Activated CD4-positive, alpha-beta T cell treated with anti-CD3 and anti-CD28 coated beads, Interleukin-2, Interleukin-6, amounts not matched to agents 100 ng/mL and 50 ng/mL, durations not matched to agents 16 hours and 8 hours (primary cell): ENCODE results near the gene AIRE.
"Not testable (repeated sequence)": the region's sequence is repeated elsewhere in the genome, so short reads cannot be mapped to it uniquely, and the experiment has no call there.

ENCODE experiments used
- DNase-seq: peaks from one replicate; pipeline ENCODE4 v3.0.0-alpha.2; 2020

The AIRE gene

GRCh38 chr21:44285138-44285992 lies at the start of gene AIRE:
AIRE (plus strand) TSS chr21:44285876; CDS start chr21:44286007, 131 bp downstream.
- no peak for DNase-seq

- DNase-seq, result not testable (repeated sequence)
These were observed 45.3 kb upstream of the AIRE start for GRCh38 chr21:44240353-44240752.

- DNase-seq, result not testable (repeated sequence)
These were observed 44.8 kb upstream of the AIRE start, which contains the start of gene ICOSLG for GRCh38 chr21:44240842-44241241. ICOSLG (minus strand) TSS chr21:44240943; CDS start chr21:44240817, 126 bp downstream.

GRCh38 chr21:44241281-44241680 lies 44.4 kb upstream of the AIRE start:
- DNase-seq, result not testable (repeated sequence)

- DNase-seq, result not testable (repeated sequence)
These were observed 41.7 kb upstream of the AIRE start for GRCh38 chr21:44243980-44244379.

GRCh38 chr21:44247904-44248303 lies 37.8 kb upstream of the AIRE start:
- not testable (repeated sequence) for DNase-seq

GRCh38 chr21:44249204-44250037 lies 36.3 kb upstream of the AIRE start:
- not testable (repeated sequence) for DNase-seq

- no peak for DNase-seq
These were observed 31.6 kb upstream of the AIRE start for GRCh38 chr21:44253832-44254710.

GRCh38 chr21:44255511-44255981 lies 30.1 kb upstream of the AIRE start:
- DNase-seq, result no peak

GRCh38 chr21:44258056-44258725 lies 27.5 kb upstream of the AIRE start:
- no peak for DNase-seq

GRCh38 chr21:44259082-44259705 lies 26.5 kb upstream of the AIRE start:
- DNase-seq, result no peak

GRCh38 chr21:44260066-44260465 lies 25.6 kb upstream of the AIRE start:
- DNase-seq, result no peak

GRCh38 chr21:44260791-44261631 lies 24.7 kb upstream of the AIRE start:
- no peak for DNase-seq

GRCh38 chr21:44261675-44262295 lies 23.9 kb upstream of the AIRE start, which contains the start of gene DNMT3L:
DNMT3L (minus strand) TSS chr21:44261897; CDS start chr21:44261259, 638 bp downstream.
- no peak for DNase-seq

- no peak for DNase-seq
These were observed 23.2 kb upstream of the AIRE start for GRCh38 chr21:44262338-44263056.

GRCh38 chr21:44263221-44263760 lies 22.4 kb upstream of the AIRE start:
- DNase-seq, result no peak

GRCh38 chr21:44263768-44264167 lies 21.9 kb upstream of the AIRE start:
- DNase-seq, result no peak

- no peak for DNase-seq
These were observed 19.9 kb upstream of the AIRE start for GRCh38 chr21:44265734-44266270.
